ENCODE results near the gene PLA2G4F. TPM values are rescaled to one million over a fixed set of nuclear protein-coding genes. Genes with fewer than 3 reads are reported as not detected.

The PLA2G4F gene
- total and polyA plus RNA-seq, 2 donors from 2014 or later: 35.9 to 51.2 TPM

- no peak overlapping the region for H3K27ac ChIP-seq (ENCODE audit: low read depth in 2 of 2, low read length in 2 of 2)
Measured at GRCh38 chr15:42182328-42182886, 26.0 kb upstream of the PLA2G4F start.

GRCh38 chr15:42178056-42178455, 21.6 kb upstream of the PLA2G4F start:
- H3K9ac ChIP-seq (ENCODE audit: low read length in 3 of 3): no peak overlapping the region
- no peak for FAIRE-seq
- H3K4me1 ChIP-seq (ENCODE audit: control insufficient read depth in 2 of 3, insufficient read depth in 2 of 3, low read depth in 1 of 3, low read length in 3 of 3): no peaks in the 10 kb centered on the region
- peaks cover 2 to 25% (median 22%) of the 10 kb centered on the region in 3 donors for H3K36me3 ChIP-seq (ENCODE audit: control insufficient read depth in 2 of 3, insufficient read depth in 3 of 3, low read length in 3 of 3)
- no peak overlapping the region for H3K27ac ChIP-seq (ENCODE audit: low read depth in 2 of 2, low read length in 2 of 2)
- H3K27me3 ChIP-seq (ENCODE audit: control insufficient read depth, insufficient read depth, low read length): no peaks in the 10 kb centered on the region
- no peak for TF ChIP-seq CTCF (IDR thresholded peaks at IDR 0.05; ENCODE audit: borderline replicate concordance, extremely low read depth, insufficient read depth)
- intact Hi-C loops (cut with DNase I): no loop called here
- no peak for DNase-seq
- no peaks in the 10 kb centered on the region for H3K9me3 ChIP-seq (ENCODE audit: control insufficient read depth in 2 of 3, insufficient read depth in 1 of 3, low read length in 3 of 3)
- H3K4me3 ChIP-seq (ENCODE audit: low read length in 3 of 3): no peak overlapping the region

More at GRCh38 chr15:42182328-42182886, 26.0 kb upstream of the PLA2G4F start:
- Histone ChIP-seq H3K27me3 (ENCODE audit: control insufficient read depth, insufficient read depth, low read length) (no peaks in the 10 kb centered on the region), H3K4me3 (ENCODE audit: low read length in 3 of 3) (no peak overlapping the region), H3K9me3 (ENCODE audit: control insufficient read depth in 2 of 3, insufficient read depth in 1 of 3, low read length in 3 of 3) (no peaks in the 10 kb centered on the region), H3K4me1 (ENCODE audit: control insufficient read depth in 2 of 3, insufficient read depth in 2 of 3, low read depth in 1 of 3, low read length in 3 of 3) (no peaks in the 10 kb centered on the region), H3K36me3 (ENCODE audit: control insufficient read depth in 2 of 3, insufficient read depth in 3 of 3, low read length in 3 of 3) (peaks cover 4 to 45% (median 34%) of the 10 kb centered on the region in 3 donors), H3K9ac (ENCODE audit: low read length in 3 of 3) (no peak overlapping the region)
- FAIRE-seq: no peak
- no peak for DNase-seq
- intact Hi-C loops (cut with DNase I): no loop called here
- no peak for TF ChIP-seq CTCF (IDR thresholded peaks at IDR 0.05; ENCODE audit: borderline replicate concordance, extremely low read depth, insufficient read depth)

GRCh38 chr15:42175671-42176070, 19.2 kb upstream of the PLA2G4F start:
- Histone ChIP-seq H3K4me1 (ENCODE audit: control insufficient read depth in 2 of 3, insufficient read depth in 2 of 3, low read depth in 1 of 3, low read length in 3 of 3) (no peaks in the 10 kb centered on the region), H3K9me3 (ENCODE audit: control insufficient read depth in 2 of 3, insufficient read depth in 1 of 3, low read length in 3 of 3) (no peaks in the 10 kb centered on the region), H3K9ac (ENCODE audit: low read length in 3 of 3) (no peak overlapping the region), H3K27me3 (ENCODE audit: control insufficient read depth, insufficient read depth, low read length) (no peaks in the 10 kb centered on the region), H3K4me3 (ENCODE audit: low read length in 3 of 3) (no peak overlapping the region), H3K36me3 (ENCODE audit: control insufficient read depth in 2 of 3, insufficient read depth in 3 of 3, low read length in 3 of 3) (peaks cover 7 to 35% (median 30%) of the 10 kb centered on the region in 3 donors), H3K27ac (ENCODE audit: low read depth in 2 of 2, low read length in 2 of 2) (no peak overlapping the region)
- intact Hi-C loops (cut with DNase I): no loop called here
- DNase-seq (no peak), FAIRE-seq (no peak)
- TF ChIP-seq CTCF (IDR thresholded peaks at IDR 0.05; ENCODE audit: borderline replicate concordance, extremely low read depth, insufficient read depth): no peak

- H3K9me3 ChIP-seq (ENCODE audit: control insufficient read depth in 2 of 3, insufficient read depth in 1 of 3, low read length in 3 of 3): no peaks in the 10 kb centered on the region
- no peaks in the 10 kb centered on the region for H3K27me3 ChIP-seq (ENCODE audit: control insufficient read depth, insufficient read depth, low read length)
- no peak overlapping the region for H3K9ac ChIP-seq (ENCODE audit: low read length in 3 of 3)
- no peaks in the 10 kb centered on the region for H3K4me1 ChIP-seq (ENCODE audit: control insufficient read depth in 2 of 3, insufficient read depth in 2 of 3, low read depth in 1 of 3, low read length in 3 of 3)
- H3K4me3 ChIP-seq (ENCODE audit: low read length in 3 of 3): no peak overlapping the region
- H3K27ac ChIP-seq (ENCODE audit: low read depth in 2 of 2, low read length in 2 of 2): no peak overlapping the region
- intact Hi-C loops (cut with DNase I): no loop called here
- DNase-seq (no peak), FAIRE-seq (no peak)
- TF ChIP-seq CTCF (IDR thresholded peaks at IDR 0.05; ENCODE audit: borderline replicate concordance, extremely low read depth, insufficient read depth): no peak
- H3K36me3 ChIP-seq (ENCODE audit: control insufficient read depth in 2 of 3, insufficient read depth in 3 of 3, low read length in 3 of 3): peaks cover 8 to 41% (median 35%) of the 10 kb centered on the region in 3 donors
Measured at GRCh38 chr15:42172475-42172874, 16.0 kb upstream of the PLA2G4F start.
